Ishikawa (cell line): ENCODE results near the gene TLE4.

Source experiments
- ZBTB7A ChIP-seq: IDR thresholded peaks from 2 replicates; pipeline ENCODE4 v1.6.1; 2012; ENCODE audit warnings: low read depth
- TF ChIP-seq, protein P1 (sequence below): IDR thresholded peaks from 2 replicates; pipeline ENCODE4 v1.6.1; 2012

DNA sequence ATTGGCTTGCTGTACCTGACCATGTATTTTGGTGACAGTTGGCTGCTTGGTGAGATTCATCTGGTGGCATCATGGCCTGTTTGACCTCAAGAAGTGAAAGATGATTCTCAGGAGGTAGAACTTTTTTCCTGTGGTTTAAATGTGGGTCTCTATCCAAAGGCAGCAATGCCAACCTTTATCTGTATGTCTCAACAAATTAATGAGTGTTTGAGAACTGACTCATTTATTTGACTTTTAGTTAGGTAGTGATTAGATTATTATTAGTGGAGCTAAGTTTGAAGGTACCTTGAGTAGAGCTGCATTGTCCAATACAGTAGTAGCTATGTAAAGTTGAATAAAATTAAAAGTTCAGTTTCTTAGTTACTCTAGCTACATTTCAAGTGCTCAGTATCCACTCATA lies 48.2 kb downstream of the TLE4 start:
- TF ChIP-seq, protein P1, sequence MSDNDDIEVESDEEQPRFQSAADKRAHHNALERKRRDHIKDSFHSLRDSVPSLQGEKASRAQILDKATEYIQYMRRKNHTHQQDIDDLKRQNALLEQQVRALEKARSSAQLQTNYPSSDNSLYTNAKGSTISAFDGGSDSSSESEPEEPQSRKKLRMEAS: no peak
- no peak for TF ChIP-seq ZBTB7A
